Neural progenitor cell (in vitro differentiated cells): Measurements from ENCODE around the gene TRPM3.

Experiments
- EZH2 ChIP-seq: fragments of 200-600 bp; sonication (generic); IDR thresholded peaks from 2 replicates; pipeline ENCODE4 v1.6.1; 2017; ENCODE audit warnings: antibody characterized with exemption, mild to moderate bottlenecking, moderate library complexity
- EZH2phosphoT487 ChIP-seq: fragments of 200-600 bp; sonication (generic); IDR thresholded peaks from 2 replicates; pipeline ENCODE4 v1.6.1; 2017; ENCODE audit warnings: antibody characterized with exemption
- TF ChIP-seq, protein P1 (sequence below): fragments of 200-600 bp; sonication (generic); IDR thresholded peaks from 2 replicates; pipeline ENCODE4 v1.5.1; 2017; ENCODE audit warnings: antibody characterized with exemption, mild to moderate bottlenecking

DNA sequence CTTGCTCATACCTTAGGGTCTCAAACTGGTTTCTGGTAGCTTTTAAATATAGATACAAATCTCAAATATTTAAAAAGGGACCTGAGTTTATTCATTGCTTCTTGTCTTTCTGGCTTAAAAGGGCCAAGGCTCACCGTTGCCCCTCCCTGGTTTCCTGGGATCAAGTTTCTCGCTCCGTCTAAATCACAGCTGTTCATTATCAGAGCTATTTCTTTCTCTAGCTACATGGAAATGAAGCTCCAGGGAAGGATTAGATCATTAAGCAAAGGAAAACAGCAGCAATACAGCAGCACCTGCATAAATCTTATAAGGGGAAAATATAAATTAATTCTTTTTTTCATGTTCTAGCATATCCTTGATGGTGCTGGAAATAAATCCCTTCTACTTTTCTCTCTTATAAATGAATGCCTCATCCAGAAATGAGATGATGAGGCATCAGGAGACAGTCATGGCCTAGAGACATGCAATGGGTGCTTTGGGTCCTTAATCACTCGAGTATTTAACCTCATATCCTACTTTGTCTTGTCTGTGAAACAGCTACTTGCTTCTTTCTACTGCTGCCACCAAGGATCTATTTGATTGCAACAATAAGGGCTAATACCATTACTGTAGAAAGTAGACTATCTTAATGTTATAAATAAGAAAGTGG, 320.1 kb downstream of the TRPM3 start:
- TF ChIP-seq, protein P1, sequence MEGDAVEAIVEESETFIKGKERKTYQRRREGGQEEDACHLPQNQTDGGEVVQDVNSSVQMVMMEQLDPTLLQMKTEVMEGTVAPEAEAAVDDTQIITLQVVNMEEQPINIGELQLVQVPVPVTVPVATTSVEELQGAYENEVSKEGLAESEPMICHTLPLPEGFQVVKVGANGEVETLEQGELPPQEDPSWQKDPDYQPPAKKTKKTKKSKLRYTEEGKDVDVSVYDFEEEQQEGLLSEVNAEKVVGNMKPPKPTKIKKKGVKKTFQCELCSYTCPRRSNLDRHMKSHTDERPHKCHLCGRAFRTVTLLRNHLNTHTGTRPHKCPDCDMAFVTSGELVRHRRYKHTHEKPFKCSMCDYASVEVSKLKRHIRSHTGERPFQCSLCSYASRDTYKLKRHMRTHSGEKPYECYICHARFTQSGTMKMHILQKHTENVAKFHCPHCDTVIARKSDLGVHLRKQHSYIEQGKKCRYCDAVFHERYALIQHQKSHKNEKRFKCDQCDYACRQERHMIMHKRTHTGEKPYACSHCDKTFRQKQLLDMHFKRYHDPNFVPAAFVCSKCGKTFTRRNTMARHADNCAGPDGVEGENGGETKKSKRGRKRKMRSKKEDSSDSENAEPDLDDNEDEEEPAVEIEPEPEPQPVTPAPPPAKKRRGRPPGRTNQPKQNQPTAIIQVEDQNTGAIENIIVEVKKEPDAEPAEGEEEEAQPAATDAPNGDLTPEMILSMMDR, result no peak
- no peak for TF ChIP-seq EZH2
- no peak for TF ChIP-seq EZH2phosphoT487
